Measurements from ENCODE around the gene PLEKHG2. TPM values are rescaled to one million over a fixed set of nuclear protein-coding genes. Genes with fewer than 3 reads are reported as not detected.

The PLEKHG2 gene
- total RNA-seq, 4 donors from 2014 or later: 8.2 to 29.1 (median 10.7) TPM

DNA sequence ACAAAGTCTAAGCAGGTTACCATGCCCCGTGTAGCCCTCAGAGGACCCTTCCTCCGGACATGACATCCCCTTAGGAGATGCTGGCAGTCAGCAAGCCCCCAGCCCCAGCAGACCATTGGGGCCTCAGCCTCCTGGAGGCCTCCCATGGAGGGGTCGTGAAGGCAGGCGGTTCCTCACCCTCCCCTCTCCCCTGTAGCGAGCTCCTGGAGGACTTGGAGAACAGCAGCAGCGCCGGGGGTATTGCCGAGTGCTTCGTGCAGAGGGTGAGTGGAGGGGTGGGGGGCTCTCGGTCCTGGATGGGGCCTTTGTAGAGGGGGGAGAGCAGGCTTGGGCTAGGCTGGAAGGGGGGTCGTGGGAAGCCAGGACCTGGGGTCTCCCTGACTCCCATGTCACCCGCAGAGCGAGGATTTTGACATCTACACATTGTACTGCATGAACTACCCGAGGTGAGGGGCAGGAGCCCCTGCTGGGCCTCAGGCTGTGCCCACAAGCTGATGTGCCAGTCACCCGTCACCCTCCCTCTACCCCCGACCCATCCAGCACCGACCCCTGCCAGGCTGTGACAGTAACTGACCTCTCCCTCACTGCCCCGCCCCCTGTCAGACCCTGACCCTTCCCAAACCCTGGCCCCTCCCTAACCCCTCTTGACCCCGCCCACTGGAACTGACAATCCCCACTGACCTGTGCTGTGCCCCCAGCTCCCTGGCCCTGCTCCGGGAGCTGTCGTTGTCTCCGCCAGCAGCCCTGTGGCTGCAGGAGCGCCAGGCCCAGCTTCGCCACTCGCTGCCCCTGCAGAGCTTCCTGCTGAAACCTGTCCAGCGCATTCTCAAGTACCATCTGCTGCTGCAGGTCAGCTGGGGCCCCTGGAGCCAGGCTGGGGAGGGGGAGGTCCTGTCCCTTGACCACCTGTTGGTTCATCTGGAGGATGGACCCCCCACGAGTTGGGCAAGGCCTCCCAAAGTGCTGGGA is 4.0 kb downstream of the PLEKHG2 start:
- Histone ChIP-seq H3K4me3 (replicated peaks in 1 of 3) (no peak overlapping the region), H3K27ac (no peak overlapping the region), H3K9me3 (no peaks in the 10 kb centered on the region), H3K36me3 (peaks cover 6 to 7% of the 10 kb centered on the region in 2 donors), H3K27me3 (no peaks in the 10 kb centered on the region), H3K4me1 (peaks cover 11 to 28% of the 10 kb centered on the region in 2 donors)
- WGBS, 2 donors: 77 to 82% methylated on average over 19 to 23 of the region's 27 CpGs
- DNase-seq: no peak
- TF ChIP-seq POLR2A (IDR thresholded peaks at IDR 0.05): no peak
- TF ChIP-seq, protein P1, sequence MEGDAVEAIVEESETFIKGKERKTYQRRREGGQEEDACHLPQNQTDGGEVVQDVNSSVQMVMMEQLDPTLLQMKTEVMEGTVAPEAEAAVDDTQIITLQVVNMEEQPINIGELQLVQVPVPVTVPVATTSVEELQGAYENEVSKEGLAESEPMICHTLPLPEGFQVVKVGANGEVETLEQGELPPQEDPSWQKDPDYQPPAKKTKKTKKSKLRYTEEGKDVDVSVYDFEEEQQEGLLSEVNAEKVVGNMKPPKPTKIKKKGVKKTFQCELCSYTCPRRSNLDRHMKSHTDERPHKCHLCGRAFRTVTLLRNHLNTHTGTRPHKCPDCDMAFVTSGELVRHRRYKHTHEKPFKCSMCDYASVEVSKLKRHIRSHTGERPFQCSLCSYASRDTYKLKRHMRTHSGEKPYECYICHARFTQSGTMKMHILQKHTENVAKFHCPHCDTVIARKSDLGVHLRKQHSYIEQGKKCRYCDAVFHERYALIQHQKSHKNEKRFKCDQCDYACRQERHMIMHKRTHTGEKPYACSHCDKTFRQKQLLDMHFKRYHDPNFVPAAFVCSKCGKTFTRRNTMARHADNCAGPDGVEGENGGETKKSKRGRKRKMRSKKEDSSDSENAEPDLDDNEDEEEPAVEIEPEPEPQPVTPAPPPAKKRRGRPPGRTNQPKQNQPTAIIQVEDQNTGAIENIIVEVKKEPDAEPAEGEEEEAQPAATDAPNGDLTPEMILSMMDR (IDR thresholded peaks at IDR 0.05): no peak
- intact Hi-C loops (cut with DNase I): no loop called here

DNA sequence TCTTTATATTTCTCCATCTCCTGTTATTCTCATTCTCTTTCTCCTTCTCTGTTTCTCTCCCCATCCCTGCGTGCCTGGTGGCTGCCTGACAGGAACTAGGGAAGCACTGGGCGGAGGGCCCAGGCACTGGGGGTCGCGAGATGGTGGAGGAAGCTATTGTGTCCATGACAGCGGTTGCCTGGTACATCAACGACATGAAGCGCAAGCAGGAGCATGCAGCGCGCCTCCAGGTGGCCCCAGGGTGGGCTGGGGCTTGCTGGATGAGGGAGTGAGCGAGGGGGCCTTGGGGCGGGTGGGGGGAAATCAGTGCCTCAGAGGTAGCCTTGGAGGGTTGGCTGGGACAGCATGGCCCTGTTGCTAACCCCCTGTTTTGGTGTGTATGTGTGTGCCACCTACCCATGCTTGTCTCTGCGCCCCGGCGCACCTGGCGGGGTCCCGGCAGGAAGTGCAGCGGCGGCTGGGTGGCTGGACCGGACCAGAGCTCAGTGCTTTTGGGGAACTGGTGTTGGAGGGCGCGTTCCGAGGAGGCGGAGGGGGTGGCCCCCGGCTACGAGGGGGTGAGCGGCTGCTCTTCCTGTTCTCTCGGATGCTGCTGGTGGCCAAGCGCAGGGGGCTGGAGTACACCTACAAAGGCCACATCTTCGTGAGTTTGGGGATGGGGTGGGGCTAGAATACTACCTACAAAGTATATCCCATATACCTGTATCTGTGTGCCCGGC is 5.2 kb downstream of the PLEKHG2 start:
- H3K4me1 ChIP-seq: peaks cover 9 to 26% of the 10 kb centered on the region in 2 donors
- 91 to 92% methylated on average over 19 to 30 of the region's 30 CpGs for WGBS, 2 donors
- H3K27me3 ChIP-seq: no peaks in the 10 kb centered on the region
- no peak overlapping the region for H3K4me3 ChIP-seq (replicated peaks in 1 of 3)
- no peak overlapping the region for H3K27ac ChIP-seq
- intact Hi-C loops (cut with DNase I): no loop called here
- peaks cover 6 to 7% of the 10 kb centered on the region in 2 donors for H3K36me3 ChIP-seq
- no peaks in the 10 kb centered on the region for H3K9me3 ChIP-seq
- no peak for DNase-seq
- TF ChIP-seq, protein P1 (IDR thresholded peaks at IDR 0.05): no peak
- no peak for TF ChIP-seq POLR2A (IDR thresholded peaks at IDR 0.05)

DNA sequence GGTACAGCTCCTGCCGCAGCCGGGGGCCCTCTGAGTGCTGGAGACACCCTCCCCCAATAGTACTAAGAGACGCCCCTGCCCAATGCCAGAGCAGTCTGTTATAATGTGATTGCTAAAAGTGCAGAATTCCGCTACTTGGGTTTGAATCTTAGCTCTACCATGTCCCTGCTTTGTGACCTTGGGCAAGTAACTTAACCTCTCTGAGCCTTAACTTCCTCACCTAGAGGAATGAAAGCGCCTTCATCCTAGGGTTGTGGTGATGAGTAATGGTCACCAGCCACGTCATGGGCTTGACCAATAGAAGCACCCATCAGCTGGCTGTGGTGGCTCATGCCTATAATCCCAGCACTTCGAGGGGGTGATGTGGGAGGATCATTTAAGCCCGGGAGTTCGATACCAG is 6.5 kb downstream of the PLEKHG2 start:
- 87 to 90% methylated on average over 8 to 9 of the region's 9 CpGs for WGBS, 2 donors
- TF ChIP-seq, protein P1 (IDR thresholded peaks at IDR 0.05): no peak
- no peak for TF ChIP-seq POLR2A (IDR thresholded peaks at IDR 0.05)
- peaks cover 6 to 7% of the 10 kb centered on the region in 2 donors for H3K36me3 ChIP-seq

DNA sequence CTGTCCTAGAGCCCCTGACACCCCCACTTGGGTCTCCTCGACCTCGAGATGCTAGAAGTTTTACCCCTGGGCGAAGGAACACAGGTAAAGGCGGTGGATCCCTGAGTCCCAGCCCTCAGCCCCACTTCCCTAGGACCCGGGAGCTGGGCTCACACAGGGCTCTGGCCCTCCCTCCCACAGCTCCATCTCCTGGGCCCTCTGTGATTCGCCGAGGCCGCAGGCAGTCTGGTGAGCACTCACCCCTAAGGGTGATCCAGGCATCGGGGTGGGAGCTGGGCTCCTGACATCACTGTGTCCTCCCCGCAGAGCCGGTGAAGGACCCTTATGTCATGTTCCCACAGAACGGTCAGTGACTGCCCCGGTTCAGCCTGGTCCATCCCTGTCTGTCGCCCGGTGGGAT is 8.3 kb downstream of the PLEKHG2 start:
- Histone ChIP-seq H3K36me3 (peaks cover 7 to 11% of the 10 kb centered on the region in 2 donors), H3K4me1 (peaks cover 0 to 6% of the 10 kb centered on the region in 2 donors), H3K4me3 (replicated peaks in 1 of 3) (no peak overlapping the region), H3K27ac (no peak overlapping the region), H3K9me3 (no peaks in the 10 kb centered on the region), H3K27me3 (no peaks in the 10 kb centered on the region)
- TF ChIP-seq POLR2A (IDR thresholded peaks at IDR 0.05): no peak
- TF ChIP-seq, protein P1 (IDR thresholded peaks at IDR 0.05): no peak
- WGBS, 2 donors: 95 to 96% methylated on average over 10 to 15 of the region's 15 CpGs
- no peak for DNase-seq
- intact Hi-C loops (cut with DNase I): no loop called here

More for the DNA sequence above, 6.5 kb downstream of the PLEKHG2 start:
- no peaks in the 10 kb centered on the region for H3K9me3 ChIP-seq
- DNase-seq: no peak
- peaks cover 3 to 24% of the 10 kb centered on the region in 2 donors for H3K4me1 ChIP-seq
- H3K27me3 ChIP-seq: no peaks in the 10 kb centered on the region
- intact Hi-C loops (cut with DNase I): no loop called here
- H3K27ac ChIP-seq: no peak overlapping the region
- H3K4me3 ChIP-seq (replicated peaks in 1 of 3): no peak overlapping the region

All from thyroid gland (tissue), 4 donors.